H9 (cell line): ENCODE measurements around the gene TMEM184A. TPM values are rescaled to one million over a fixed set of nuclear protein-coding genes. Genes with fewer than 3 reads are reported as not detected.

ENCODE experiments used
- DNase-seq: peaks from one replicate; pipeline ENCODE4 v3.0.0-alpha.2; 2017
- H2AFZ ChIP-seq: one replicate; pipeline ENCODE4 v1.6.1; 2013; ENCODE audit warnings: mild to moderate bottlenecking, low read length, control low read depth, moderate library complexity
- H2AK5ac ChIP-seq: 2 replicates; pipeline ENCODE4 v1.6.1; 2013; ENCODE audit warnings: low read length, control low read depth, mixed read lengths; ENCODE audit not compliant: insufficient read length
- H2BK120ac ChIP-seq: one replicate; pipeline ENCODE4 v1.6.1; 2013; ENCODE audit warnings: low read depth, mild to moderate bottlenecking, low read length, control low read depth, inconsistent platforms; ENCODE audit not compliant: poor library complexity, severe bottlenecking
- H2BK12ac ChIP-seq: 2 replicates; pipeline ENCODE4 v1.6.1; 2013; ENCODE audit warnings: low read length, control low read depth, mixed read lengths, low read depth; ENCODE audit not compliant: insufficient read length
- H2BK15ac ChIP-seq: 2 replicates; pipeline ENCODE4 v1.6.1; 2013; ENCODE audit warnings: low read depth, low read length, control low read depth
- H2BK20ac ChIP-seq: one replicate; pipeline ENCODE4 v1.6.1; 2013; ENCODE audit warnings: low read depth, mild to moderate bottlenecking, low read length, control low read depth, inconsistent platforms; ENCODE audit not compliant: poor library complexity, severe bottlenecking
- H2BK5ac ChIP-seq: 2 replicates; pipeline ENCODE4 v1.6.1; 2013; ENCODE audit warnings: low read length, control low read depth, mixed read lengths; ENCODE audit not compliant: insufficient read length
- H3K14ac ChIP-seq: 2 replicates; pipeline ENCODE4 v1.6.1; 2013; ENCODE audit warnings: low read length, control low read depth; ENCODE audit not compliant: insufficient read depth
- H3K18ac ChIP-seq: 2 replicates; pipeline ENCODE4 v1.6.1; 2013; ENCODE audit warnings: low read depth, mild to moderate bottlenecking, mixed read lengths, low read length, control low read depth; ENCODE audit not compliant: insufficient read length
- H3K23ac ChIP-seq: 2 replicates; pipeline ENCODE4 v1.6.1; 2013; ENCODE audit warnings: low read length, control low read depth, mixed read lengths, low read depth; ENCODE audit not compliant: insufficient read length
- H3K23me2 ChIP-seq: 2 replicates; pipeline ENCODE4 v1.6.1; 2013; ENCODE audit warnings: low read depth, mild to moderate bottlenecking, mixed read lengths, low read length, control low read depth; ENCODE audit not compliant: insufficient read length, poor library complexity, severe bottlenecking
- H3K27ac ChIP-seq: 2 replicates; pipeline ENCODE4 v1.5.1; 2013; ENCODE audit warnings: low read length, control low read depth, mixed read lengths, low read depth; ENCODE audit not compliant: insufficient read length
- H3K27me3 ChIP-seq: 2 replicates; pipeline ENCODE4 v1.6.1; 2013; ENCODE audit warnings: low read length, control low read depth, inconsistent platforms; ENCODE audit not compliant: insufficient read depth
- H3K4ac ChIP-seq: 2 replicates; pipeline ENCODE4 v1.6.1; 2013; ENCODE audit warnings: low read depth, mild to moderate bottlenecking, control low read depth, inconsistent platforms, low read length, moderate library complexity
- H3K4me1 ChIP-seq: 2 replicates; pipeline ENCODE4 v1.6.1; 2013; ENCODE audit warnings: low read length, control low read depth, inconsistent platforms; ENCODE audit not compliant: insufficient read depth
- H3K4me2 ChIP-seq: 2 replicates; pipeline ENCODE4 v1.6.1; 2013; ENCODE audit warnings: low read length, control low read depth, mixed read lengths; ENCODE audit not compliant: insufficient read length, insufficient read depth
- H3K56ac ChIP-seq: 2 replicates; pipeline ENCODE4 v1.6.1; 2013; ENCODE audit warnings: low read depth, mild to moderate bottlenecking, mixed read lengths, low read length, control low read depth; ENCODE audit not compliant: insufficient read length
- H3K79me1 ChIP-seq: 2 replicates; pipeline ENCODE4 v1.6.1; 2013; ENCODE audit warnings: low read depth, mild to moderate bottlenecking, moderate library complexity, low read length, control low read depth, inconsistent platforms; ENCODE audit not compliant: insufficient read depth, poor library complexity, severe bottlenecking
- H3K79me2 ChIP-seq: 2 replicates; pipeline ENCODE4 v1.6.1; 2013; ENCODE audit warnings: low read length, control low read depth, inconsistent platforms; ENCODE audit not compliant: insufficient read depth
- H3K9ac ChIP-seq: 2 replicates; pipeline ENCODE4 v1.6.1; 2013; ENCODE audit warnings: low read length, control low read depth, mixed read lengths; ENCODE audit not compliant: insufficient read length; ENCODE audit errors: extremely low read depth
- H3K9me3 ChIP-seq: one replicate; pipeline ENCODE4 v1.6.1; 2013; ENCODE audit warnings: low read depth, low read length, inconsistent platforms; ENCODE audit not compliant: control insufficient read depth
- H3T11ph ChIP-seq: one replicate; pipeline ENCODE4 v1.6.1; 2013; ENCODE audit warnings: mild to moderate bottlenecking, low read length, control low read depth, inconsistent platforms
- H4K20me1 ChIP-seq: one replicate; pipeline ENCODE4 v1.6.1; 2013; ENCODE audit not compliant: control insufficient read depth, insufficient read length, insufficient read depth
- H4K5ac ChIP-seq: 2 replicates; pipeline ENCODE4 v1.6.1; 2013; ENCODE audit warnings: low read depth, mild to moderate bottlenecking, mixed read lengths, low read length, control low read depth; ENCODE audit not compliant: insufficient read length
- H4K8ac ChIP-seq: replicated peaks from 2 replicates; pipeline ENCODE4 v1.6.1; 2013; ENCODE audit warnings: low read length, control low read depth, mixed read lengths, low read depth; ENCODE audit not compliant: insufficient read length
- H4K91ac ChIP-seq: 2 replicates; pipeline ENCODE4 v1.6.1; 2013; ENCODE audit warnings: low read depth, mild to moderate bottlenecking, moderate library complexity, mixed read lengths, low read length, control low read depth; ENCODE audit not compliant: insufficient read length
- H3K27ac Mint-ChIP-seq, 3 experiments: 2 replicates in 2 of 3; 3 replicates in 1 of 3; pipeline ENCODE4 v1.8.0; 2020 to 2021; ENCODE audit warnings: mixed read lengths in 3 of 3, mild to moderate bottlenecking in 1 of 3, moderate library complexity in 1 of 3
- H3K27me3 Mint-ChIP-seq: 2 replicates; pipeline ENCODE4 v1.8.0; 2021; ENCODE audit warnings: low read depth, mild to moderate bottlenecking, moderate library complexity, mixed read lengths
- H3K36me3 Mint-ChIP-seq, 3 experiments: 2 replicates in 2 of 3; 3 replicates in 1 of 3; pipeline ENCODE4 v1.8.0; 2020 to 2021; ENCODE audit warnings: low read depth in 3 of 3, mixed read lengths in 3 of 3; ENCODE audit not compliant: insufficient read depth in 1 of 3
- H3K4me1 Mint-ChIP-seq, 2 experiments: 2 replicates each; pipeline ENCODE4 v1.8.0; 2020; ENCODE audit warnings: mixed read lengths in 2 of 2
- H3K4me3 Mint-ChIP-seq, 2 experiments: 2 replicates in 1 of 2; 3 replicates in 1 of 2; pipeline ENCODE4 v1.8.0; 2020 to 2021; ENCODE audit warnings: mild to moderate bottlenecking in 2 of 2, mixed read lengths in 2 of 2, moderate library complexity in 1 of 2
- H3K9me3 Mint-ChIP-seq, 2 experiments: 2 replicates in 1 of 2; 3 replicates in 1 of 2; pipeline ENCODE4 v1.8.0; 2020; ENCODE audit warnings: mild to moderate bottlenecking in 2 of 2, mixed read lengths in 2 of 2, moderate library complexity in 1 of 2
- WGBS: extraction: QIAGEN DNeasy Blood & Tissue Kit; methylation state at CpG from one replicate; pipeline ENCODE4 v1.1.7; 2013; ENCODE audit warnings: missing lambda C conversion rate, low lambda C conversion rate, mixed read lengths; ENCODE audit not compliant: insufficient read length; ENCODE audit errors: extremely low coverage; 5-methylcytosine and 5-hydroxymethylcytosine counted together
- total RNA-seq: library from RNA; stranded (reverse); gene quantifications from 2 replicates; pipeline ENCODE4 v1.2.1, GENCODE V29; 2021
- TF ChIP-seq, protein P1 (sequence below): fragments of 200-600 bp; sonication (generic); conservative IDR thresholded peaks from 3 replicates; pipeline ENCODE4 v1.8.0; 2021; ENCODE audit warnings: antibody characterized with exemption, mild to moderate bottlenecking

The TMEM184A gene
- total RNA-seq, 1 experiment from 2014 or later, result 1.3 TPM

DNA sequence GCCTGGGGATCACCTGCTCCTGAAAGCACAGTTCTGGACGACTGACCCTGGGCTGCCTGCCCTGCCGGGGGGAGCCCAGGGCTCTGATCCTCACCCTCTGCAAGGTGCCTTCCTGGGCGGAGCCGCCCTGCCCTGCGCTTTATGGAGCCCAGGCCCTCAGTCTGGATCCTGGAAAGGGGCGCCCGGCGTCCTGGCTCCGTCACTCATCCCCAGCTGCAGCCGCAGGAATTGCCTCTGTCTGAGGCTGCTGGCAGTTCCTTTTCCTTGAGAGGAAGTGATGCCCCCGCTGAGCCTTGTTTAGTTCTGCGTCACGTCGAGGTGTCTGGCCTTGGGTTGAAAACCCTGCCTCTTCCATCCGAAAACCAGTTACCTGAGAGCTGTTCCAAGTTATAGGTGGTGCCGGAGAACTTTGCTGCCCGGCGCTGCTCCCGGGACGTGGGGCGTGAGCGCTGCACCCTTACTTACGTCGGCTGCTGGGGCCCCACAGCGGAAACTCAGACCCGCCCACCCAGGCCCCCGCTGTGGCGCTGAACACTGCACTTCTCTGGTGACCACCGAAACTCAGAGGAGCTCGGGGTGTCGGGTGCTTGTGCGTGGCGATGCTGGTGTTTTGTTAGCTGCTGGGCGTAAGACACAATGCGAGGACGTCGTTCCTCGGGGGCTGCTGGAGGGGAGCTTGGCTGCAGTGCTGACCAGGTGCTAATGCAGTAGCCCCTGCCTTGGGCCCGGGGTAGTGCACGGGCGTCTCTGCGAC is 20.1 kb downstream of the TMEM184A start:
- Histone ChIP-seq H2BK5ac (no peak overlapping the region), H2AK5ac (no peak overlapping the region), H2BK15ac (no peak overlapping the region), H3K9ac (no peak overlapping the region), H3T11ph (no peak overlapping the region), H3K14ac (no peak overlapping the region), H4K91ac (no peak overlapping the region), H4K20me1 (no peaks in the 10 kb centered on the region), H2BK20ac (no peak overlapping the region), H3K9me3 (no peaks in the 10 kb centered on the region), H2BK12ac (no peak overlapping the region), H2AFZ (no peak overlapping the region), H3K23ac (no peak overlapping the region), H3K79me2 (peaks cover 7% of the 10 kb centered on the region; the same call in 1 of the 2 replicates), H3K4me2 (no peak overlapping the region), H4K5ac (no peak overlapping the region), H3K4me1 (peaks cover 3% of the 10 kb centered on the region; the same call in 1 of the 2 replicates), H3K23me2 (peaks cover 4% of the 10 kb centered on the region), H3K27ac (no peak overlapping the region), H3K27me3 (no peaks in the 10 kb centered on the region), H3K4ac (no peak overlapping the region), H3K18ac (no peak overlapping the region), H3K56ac (no peak overlapping the region), H4K8ac (no peak overlapping the region), H2BK120ac (no peak overlapping the region), H3K79me1 (no peaks in the 10 kb centered on the region)
- Mint-ChIP-seq H3K4me3 (no peak overlapping the region), H3K27me3 (no peaks in the 10 kb centered on the region), H3K9me3 (no peaks in the 10 kb centered on the region), H3K27ac (0 out of 7 replicates have a peak overlapping the region, but pooled peaks of 2 of the 3 experiments have one; percentile 40 to 55), H3K4me1 (peaks cover 31% of the 10 kb centered on the region in 2 experiments), H3K36me3 (peaks cover 0 to 9% (median 4%) of the 10 kb centered on the region in 3 experiments; a peak in 2 of 7 replicates)
- no peak for DNase-seq
- WGBS, result no CpG with 5 or more reads among the region's 42 CpGs
- TF ChIP-seq, protein P1, sequence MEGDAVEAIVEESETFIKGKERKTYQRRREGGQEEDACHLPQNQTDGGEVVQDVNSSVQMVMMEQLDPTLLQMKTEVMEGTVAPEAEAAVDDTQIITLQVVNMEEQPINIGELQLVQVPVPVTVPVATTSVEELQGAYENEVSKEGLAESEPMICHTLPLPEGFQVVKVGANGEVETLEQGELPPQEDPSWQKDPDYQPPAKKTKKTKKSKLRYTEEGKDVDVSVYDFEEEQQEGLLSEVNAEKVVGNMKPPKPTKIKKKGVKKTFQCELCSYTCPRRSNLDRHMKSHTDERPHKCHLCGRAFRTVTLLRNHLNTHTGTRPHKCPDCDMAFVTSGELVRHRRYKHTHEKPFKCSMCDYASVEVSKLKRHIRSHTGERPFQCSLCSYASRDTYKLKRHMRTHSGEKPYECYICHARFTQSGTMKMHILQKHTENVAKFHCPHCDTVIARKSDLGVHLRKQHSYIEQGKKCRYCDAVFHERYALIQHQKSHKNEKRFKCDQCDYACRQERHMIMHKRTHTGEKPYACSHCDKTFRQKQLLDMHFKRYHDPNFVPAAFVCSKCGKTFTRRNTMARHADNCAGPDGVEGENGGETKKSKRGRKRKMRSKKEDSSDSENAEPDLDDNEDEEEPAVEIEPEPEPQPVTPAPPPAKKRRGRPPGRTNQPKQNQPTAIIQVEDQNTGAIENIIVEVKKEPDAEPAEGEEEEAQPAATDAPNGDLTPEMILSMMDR, result no peak
